Body of pancreas (tissue), 4 donors: ENCODE data around the gene ZFYVE16.

Source experiments
- POLR2A ChIP-seq, 3 donors: fragments of 450-650 bp; IDR thresholded peaks; one replicate each; pipeline ENCODE4 v1.6.1; 2016; ENCODE audit warnings: antibody characterized with exemption in 3 of 3, mild to moderate bottlenecking in 2 of 3
- TF ChIP-seq, protein P1 (sequence below), 7 experiments: fragments of 450-650 bp in 4 of 7; fragments of 200-600 bp in 3 of 7; sonication (generic) in 3 of 7; IDR thresholded peaks; one replicate each; pipeline ENCODE4 v1.5.1; 2016 to 2019; ENCODE audit warnings: antibody characterized with exemption in 7 of 7

DNA sequence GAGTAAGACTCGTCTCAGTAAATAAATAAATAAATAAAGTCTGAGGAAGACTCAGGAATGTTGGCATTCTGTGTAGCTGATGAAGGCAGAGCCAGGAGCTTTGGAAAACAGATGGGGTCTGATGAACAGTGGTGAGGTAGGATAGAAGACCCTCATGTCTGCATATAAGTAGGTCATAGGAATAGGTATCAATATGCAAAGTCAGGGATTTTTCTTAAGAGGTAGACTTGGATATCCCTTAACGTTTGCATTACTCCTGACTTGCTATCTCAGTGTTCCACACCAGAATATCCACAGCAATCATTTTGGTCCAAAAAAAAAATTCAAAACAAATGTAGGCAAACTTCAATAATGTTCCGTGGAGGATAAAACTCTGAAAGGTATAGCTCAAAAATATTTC is 31.3 kb upstream of the ZFYVE16 start:
- no peak for TF ChIP-seq POLR2A (IDR thresholded peaks at IDR 0.05)
- TF ChIP-seq, protein P1, sequence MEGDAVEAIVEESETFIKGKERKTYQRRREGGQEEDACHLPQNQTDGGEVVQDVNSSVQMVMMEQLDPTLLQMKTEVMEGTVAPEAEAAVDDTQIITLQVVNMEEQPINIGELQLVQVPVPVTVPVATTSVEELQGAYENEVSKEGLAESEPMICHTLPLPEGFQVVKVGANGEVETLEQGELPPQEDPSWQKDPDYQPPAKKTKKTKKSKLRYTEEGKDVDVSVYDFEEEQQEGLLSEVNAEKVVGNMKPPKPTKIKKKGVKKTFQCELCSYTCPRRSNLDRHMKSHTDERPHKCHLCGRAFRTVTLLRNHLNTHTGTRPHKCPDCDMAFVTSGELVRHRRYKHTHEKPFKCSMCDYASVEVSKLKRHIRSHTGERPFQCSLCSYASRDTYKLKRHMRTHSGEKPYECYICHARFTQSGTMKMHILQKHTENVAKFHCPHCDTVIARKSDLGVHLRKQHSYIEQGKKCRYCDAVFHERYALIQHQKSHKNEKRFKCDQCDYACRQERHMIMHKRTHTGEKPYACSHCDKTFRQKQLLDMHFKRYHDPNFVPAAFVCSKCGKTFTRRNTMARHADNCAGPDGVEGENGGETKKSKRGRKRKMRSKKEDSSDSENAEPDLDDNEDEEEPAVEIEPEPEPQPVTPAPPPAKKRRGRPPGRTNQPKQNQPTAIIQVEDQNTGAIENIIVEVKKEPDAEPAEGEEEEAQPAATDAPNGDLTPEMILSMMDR (IDR thresholded peaks at IDR 0.05), result no peak
